Esophagus squamous epithelium (tissue), 4 donors: ENCODE results near the gene C16orf74.

Experiments used
- POLR2A ChIP-seq, 4 donors: fragments of 450-650 bp; IDR thresholded peaks; one replicate each; pipeline ENCODE4 v1.6.1; 2017; ENCODE audit warnings: antibody characterized with exemption in 4 of 4, mild to moderate bottlenecking in 4 of 4, moderate library complexity in 3 of 4
- TF ChIP-seq, protein P1 (sequence below), 6 experiments: fragments of 450-650 bp in 4 of 6; fragments of 200-600 bp in 2 of 6; sonication (generic) in 2 of 6; IDR thresholded peaks; one replicate each; pipeline ENCODE4 v1.5.1; 2016 to 2019; ENCODE audit warnings: antibody characterized with exemption in 6 of 6, mild to moderate bottlenecking in 4 of 6, moderate library complexity in 4 of 6

DNA sequence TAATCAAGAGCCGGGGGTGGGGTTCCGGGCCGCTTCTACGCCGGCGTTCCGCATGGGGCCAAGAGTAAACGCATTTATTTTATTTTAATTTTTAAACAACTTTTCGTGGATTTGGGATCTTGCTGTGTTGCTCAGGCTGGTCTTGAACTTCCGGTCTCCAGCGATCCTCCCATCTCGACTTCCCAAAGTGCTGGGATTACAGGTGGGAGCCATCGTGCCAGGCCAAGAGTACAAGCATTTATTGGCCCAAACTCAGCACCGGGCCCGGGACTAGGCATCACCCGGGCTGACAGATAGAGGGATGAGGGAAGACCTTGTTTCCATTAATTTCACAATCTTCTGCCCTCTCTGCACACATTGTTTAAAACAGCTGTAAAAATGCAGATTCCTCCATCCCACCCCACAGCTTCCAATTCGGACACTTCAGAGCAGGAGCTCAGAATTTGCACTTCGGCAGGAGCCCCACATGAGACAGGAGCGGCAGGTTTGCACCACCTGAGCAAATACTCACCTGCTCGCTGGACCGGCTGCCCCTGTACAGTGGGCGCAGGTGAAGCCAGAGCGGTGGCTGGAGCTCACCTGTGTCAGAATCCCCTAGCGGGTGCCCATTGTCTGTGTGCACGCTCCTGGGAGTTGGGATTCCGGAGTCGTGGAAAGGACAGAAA, 61.5 kb downstream of the C16orf74 start:
- TF ChIP-seq, protein P1, sequence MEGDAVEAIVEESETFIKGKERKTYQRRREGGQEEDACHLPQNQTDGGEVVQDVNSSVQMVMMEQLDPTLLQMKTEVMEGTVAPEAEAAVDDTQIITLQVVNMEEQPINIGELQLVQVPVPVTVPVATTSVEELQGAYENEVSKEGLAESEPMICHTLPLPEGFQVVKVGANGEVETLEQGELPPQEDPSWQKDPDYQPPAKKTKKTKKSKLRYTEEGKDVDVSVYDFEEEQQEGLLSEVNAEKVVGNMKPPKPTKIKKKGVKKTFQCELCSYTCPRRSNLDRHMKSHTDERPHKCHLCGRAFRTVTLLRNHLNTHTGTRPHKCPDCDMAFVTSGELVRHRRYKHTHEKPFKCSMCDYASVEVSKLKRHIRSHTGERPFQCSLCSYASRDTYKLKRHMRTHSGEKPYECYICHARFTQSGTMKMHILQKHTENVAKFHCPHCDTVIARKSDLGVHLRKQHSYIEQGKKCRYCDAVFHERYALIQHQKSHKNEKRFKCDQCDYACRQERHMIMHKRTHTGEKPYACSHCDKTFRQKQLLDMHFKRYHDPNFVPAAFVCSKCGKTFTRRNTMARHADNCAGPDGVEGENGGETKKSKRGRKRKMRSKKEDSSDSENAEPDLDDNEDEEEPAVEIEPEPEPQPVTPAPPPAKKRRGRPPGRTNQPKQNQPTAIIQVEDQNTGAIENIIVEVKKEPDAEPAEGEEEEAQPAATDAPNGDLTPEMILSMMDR (IDR thresholded peaks at IDR 0.05): no peak
- no peak for TF ChIP-seq POLR2A (IDR thresholded peaks at IDR 0.05)
